ENCODE results near the gene WDR88. TPM values are rescaled to one million over a fixed set of nuclear protein-coding genes. Genes with fewer than 3 reads are reported as not detected.

The WDR88 gene
- total RNA-seq, 2 experiments from 2014 or later, result 0.38 TPM; not detected in 1

DNA sequence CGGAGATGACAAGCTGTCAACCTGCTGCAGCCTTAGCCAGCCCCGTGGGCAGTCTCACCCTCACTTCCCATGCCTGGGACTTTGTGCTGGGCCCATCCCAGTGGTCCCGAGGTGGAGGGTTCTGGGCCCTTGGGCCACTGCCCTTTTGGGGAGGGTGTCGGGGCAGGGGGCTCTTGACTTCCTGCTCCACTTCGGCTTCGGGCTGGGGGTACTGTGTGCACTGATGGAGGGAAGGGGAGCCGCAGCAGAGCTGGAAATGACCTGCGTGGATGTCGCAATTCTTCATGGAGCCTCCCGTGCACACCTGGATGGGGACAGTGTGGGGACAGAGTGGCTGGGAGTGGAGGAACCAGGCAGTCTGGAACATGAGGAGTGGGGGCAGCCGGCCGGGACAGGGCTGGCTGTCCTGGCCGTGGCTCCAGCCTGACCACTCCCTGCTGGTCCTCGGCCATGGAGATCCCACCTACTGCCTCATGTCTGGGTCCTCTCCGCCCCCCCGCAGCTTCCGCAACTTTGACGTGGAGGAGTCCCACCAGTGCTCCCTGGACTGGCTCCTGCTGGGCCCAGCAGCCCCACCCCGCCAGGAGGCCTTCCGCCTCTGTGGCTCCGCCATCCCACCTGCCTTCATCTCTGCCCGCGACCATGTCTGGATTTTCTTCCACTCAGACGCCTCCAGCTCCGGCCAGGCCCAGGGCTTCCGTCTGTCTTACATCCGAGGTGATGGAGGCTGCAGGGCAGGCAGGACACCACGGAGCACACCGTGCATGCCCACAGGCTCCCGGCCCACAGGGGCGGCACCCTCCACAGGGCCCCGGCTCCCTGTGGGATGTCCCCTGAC is 72.4 kb downstream of the WDR88 start:
- Histone ChIP-seq H3K4me3 (ENCODE audit: low read depth, low read length, poor library complexity, severe bottlenecking) (no peak overlapping the region), H3K36me3 (ENCODE audit: insufficient read depth, low read length) (no peaks in the 10 kb centered on the region), H3K9me3 (ENCODE audit: low read length) (no peaks in the 10 kb centered on the region), H4K20me1 (ENCODE audit: insufficient read depth, low read length) (no peaks in the 10 kb centered on the region), H3K4me1 (ENCODE audit: insufficient read depth, low read length, poor library complexity, severe bottlenecking) (no peaks in the 10 kb centered on the region), H3K27ac (ENCODE audit: low read depth, low read length, poor library complexity, severe bottlenecking) (no peak overlapping the region), H3K9me2 (ENCODE audit: insufficient read depth, low read length) (no peaks in the 10 kb centered on the region), H3K4me2 (ENCODE audit: low read length) (no peak overlapping the region), H2AFZ (ENCODE audit: low read length) (no peak overlapping the region), H3K79me2 (ENCODE audit: insufficient read depth, low read depth, low read length) (no peaks in the 10 kb centered on the region)
- ChIA-PET CTCF (ENCODE audit: unreplicated experiment) (interaction anchor here (0.6 kb wide), 1 partner anchor 381 kb away, joined by 4 read pairs; no protein-coding TSS in a partner anchor), POLR2A (no interaction called here)
- DNase-seq (ENCODE audit: low spot score), result no peak
- TF ChIP-seq, protein P1, sequence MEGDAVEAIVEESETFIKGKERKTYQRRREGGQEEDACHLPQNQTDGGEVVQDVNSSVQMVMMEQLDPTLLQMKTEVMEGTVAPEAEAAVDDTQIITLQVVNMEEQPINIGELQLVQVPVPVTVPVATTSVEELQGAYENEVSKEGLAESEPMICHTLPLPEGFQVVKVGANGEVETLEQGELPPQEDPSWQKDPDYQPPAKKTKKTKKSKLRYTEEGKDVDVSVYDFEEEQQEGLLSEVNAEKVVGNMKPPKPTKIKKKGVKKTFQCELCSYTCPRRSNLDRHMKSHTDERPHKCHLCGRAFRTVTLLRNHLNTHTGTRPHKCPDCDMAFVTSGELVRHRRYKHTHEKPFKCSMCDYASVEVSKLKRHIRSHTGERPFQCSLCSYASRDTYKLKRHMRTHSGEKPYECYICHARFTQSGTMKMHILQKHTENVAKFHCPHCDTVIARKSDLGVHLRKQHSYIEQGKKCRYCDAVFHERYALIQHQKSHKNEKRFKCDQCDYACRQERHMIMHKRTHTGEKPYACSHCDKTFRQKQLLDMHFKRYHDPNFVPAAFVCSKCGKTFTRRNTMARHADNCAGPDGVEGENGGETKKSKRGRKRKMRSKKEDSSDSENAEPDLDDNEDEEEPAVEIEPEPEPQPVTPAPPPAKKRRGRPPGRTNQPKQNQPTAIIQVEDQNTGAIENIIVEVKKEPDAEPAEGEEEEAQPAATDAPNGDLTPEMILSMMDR (conservative IDR thresholded peaks at IDR 0.05; ENCODE audit: low read length), result no peak
- no peak for TF ChIP-seq EZH2phosphoT487 (IDR thresholded peaks at IDR 0.05; ENCODE audit: borderline replicate concordance, low read depth, low read length)
- intact Hi-C loops (cut with micrococcal nuclease; ENCODE audit: unreplicated experiment), result no loop called here
- no TSS peak for BruUV-seq (replicated peaks)

DNA sequence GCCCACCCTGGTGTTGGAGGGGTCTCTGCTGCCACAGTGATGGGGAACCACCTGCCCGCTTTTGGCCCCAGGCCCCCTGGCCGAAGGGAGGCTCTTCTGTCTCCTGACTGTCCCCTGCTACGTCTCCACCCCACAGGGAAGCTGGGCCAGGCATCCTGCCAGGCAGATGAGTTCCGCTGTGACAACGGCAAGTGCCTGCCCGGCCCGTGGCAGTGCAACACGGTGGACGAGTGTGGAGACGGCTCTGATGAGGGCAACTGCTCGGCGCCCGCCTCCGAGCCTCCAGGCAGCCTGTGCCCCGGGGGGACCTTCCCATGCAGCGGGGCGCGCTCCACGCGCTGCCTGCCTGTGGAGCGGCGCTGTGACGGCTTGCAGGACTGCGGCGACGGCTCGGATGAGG is 73.2 kb downstream of the WDR88 start:
- Histone ChIP-seq H3K27ac (ENCODE audit: low read depth, low read length, poor library complexity, severe bottlenecking) (no peak overlapping the region), H3K9me3 (ENCODE audit: low read length) (no peaks in the 10 kb centered on the region), H3K9me2 (ENCODE audit: insufficient read depth, low read length) (no peaks in the 10 kb centered on the region), H3K36me3 (ENCODE audit: insufficient read depth, low read length) (no peaks in the 10 kb centered on the region), H3K4me2 (ENCODE audit: low read length) (no peak overlapping the region), H3K4me3 (ENCODE audit: low read depth, low read length, poor library complexity, severe bottlenecking) (no peak overlapping the region), H4K20me1 (ENCODE audit: insufficient read depth, low read length) (no peaks in the 10 kb centered on the region), H2AFZ (ENCODE audit: low read length) (no peak overlapping the region), H3K79me2 (ENCODE audit: insufficient read depth, low read depth, low read length) (no peaks in the 10 kb centered on the region), H3K4me1 (ENCODE audit: insufficient read depth, low read length, poor library complexity, severe bottlenecking) (no peaks in the 10 kb centered on the region)
- no TSS peak for BruUV-seq (replicated peaks)
- no peak for DNase-seq (ENCODE audit: low spot score)
- ChIA-PET CTCF (ENCODE audit: unreplicated experiment) (no interaction called here), POLR2A (no interaction called here)
- intact Hi-C loops (cut with micrococcal nuclease; ENCODE audit: unreplicated experiment), result no loop called here
- TF ChIP-seq EZH2phosphoT487 (IDR thresholded peaks at IDR 0.05; ENCODE audit: borderline replicate concordance, low read depth, low read length), result no peak
- TF ChIP-seq, protein P1 (conservative IDR thresholded peaks at IDR 0.05; ENCODE audit: low read length), result no peak

DNA sequence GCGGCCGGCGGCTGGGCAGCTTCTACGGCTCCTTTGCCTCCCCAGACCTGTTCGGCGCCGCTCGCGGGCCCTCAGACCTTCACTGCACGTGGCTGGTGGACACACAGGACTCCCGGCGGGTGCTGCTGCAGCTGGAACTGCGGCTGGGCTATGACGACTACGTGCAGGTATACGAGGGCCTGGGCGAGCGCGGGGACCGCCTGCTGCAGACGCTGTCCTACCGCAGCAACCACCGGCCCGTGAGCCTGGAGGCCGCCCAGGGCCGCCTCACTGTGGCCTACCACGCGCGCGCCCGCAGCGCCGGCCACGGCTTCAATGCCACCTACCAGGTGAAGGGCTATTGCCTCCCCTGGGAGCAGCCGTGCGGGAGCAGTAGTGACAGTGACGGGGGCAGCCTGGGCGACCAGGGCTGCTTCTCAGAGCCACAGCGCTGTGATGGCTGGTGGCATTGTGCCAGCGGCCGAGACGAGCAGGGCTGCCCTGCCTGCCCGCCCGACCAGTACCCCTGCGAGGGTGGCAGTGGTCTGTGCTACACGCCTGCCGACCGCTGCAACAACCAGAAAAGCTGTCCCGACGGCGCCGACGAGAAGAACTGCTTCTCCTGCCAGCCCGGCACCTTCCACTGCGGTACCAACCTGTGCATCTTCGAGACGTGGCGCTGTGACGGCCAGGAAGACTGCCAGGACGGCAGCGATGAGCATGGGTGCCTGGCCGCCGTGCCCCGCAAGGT is 73.8 kb downstream of the WDR88 start:
- Histone ChIP-seq H4K20me1 (ENCODE audit: insufficient read depth, low read length) (no peaks in the 10 kb centered on the region), H3K9me3 (ENCODE audit: low read length) (no peaks in the 10 kb centered on the region), H2AFZ (ENCODE audit: low read length) (no peak overlapping the region), H3K27ac (ENCODE audit: low read depth, low read length, poor library complexity, severe bottlenecking) (no peak overlapping the region), H3K4me3 (ENCODE audit: low read depth, low read length, poor library complexity, severe bottlenecking) (no peak overlapping the region), H3K79me2 (ENCODE audit: insufficient read depth, low read depth, low read length) (no peaks in the 10 kb centered on the region), H3K9me2 (ENCODE audit: insufficient read depth, low read length) (no peaks in the 10 kb centered on the region), H3K36me3 (ENCODE audit: insufficient read depth, low read length) (no peaks in the 10 kb centered on the region), H3K4me1 (ENCODE audit: insufficient read depth, low read length, poor library complexity, severe bottlenecking) (no peaks in the 10 kb centered on the region), H3K4me2 (ENCODE audit: low read length) (no peak overlapping the region)
- intact Hi-C loops (cut with micrococcal nuclease; ENCODE audit: unreplicated experiment), result no loop called here
- DNase-seq (ENCODE audit: low spot score), result no peak
- BruUV-seq (replicated peaks), result no TSS peak
- TF ChIP-seq, protein P1 (conservative IDR thresholded peaks at IDR 0.05; ENCODE audit: low read length), result no peak
- TF ChIP-seq EZH2phosphoT487 (IDR thresholded peaks at IDR 0.05; ENCODE audit: borderline replicate concordance, low read depth, low read length), result no peak
- POLR2A ChIA-PET, result no interaction called here
- CTCF ChIA-PET (ENCODE audit: unreplicated experiment), result no interaction called here

Measured in OCI-LY7 (cell line).